MM.1S (cell line): Measurements from ENCODE around the gene CNOT6.

Experiments used
- CTCF ChIP-seq: fragments of 300-600 bp; sonication (generic); IDR thresholded peaks from 2 replicates; pipeline ENCODE4 v1.5.1; 2016; ENCODE audit warnings: antibody characterized with exemption, low read length, mixed read lengths
- EZH2 ChIP-seq: fragments of 300-600 bp; sonication (generic); optimal IDR thresholded peaks from 2 replicates; pipeline ENCODE3; 2017; ENCODE audit warnings: low read depth, mild to moderate bottlenecking, antibody characterized with exemption, low read length, mixed read lengths
- EZH2phosphoT487 ChIP-seq: fragments of 300-600 bp; sonication (generic); IDR thresholded peaks from 2 replicates; pipeline ENCODE4 v1.6.1; 2018; ENCODE audit warnings: antibody characterized with exemption, low read length

- TF ChIP-seq CTCF (no peak), EZH2 (no peak), EZH2phosphoT487 (no peak)
These were observed 92.0 kb downstream of the CNOT6 start for GRCh38 chr5:180586204-180586603.
